ENCODE results near the gene POLR3A. TPM values are rescaled to one million over a fixed set of nuclear protein-coding genes. Genes with fewer than 3 reads are reported as not detected.

Gene POLR3A
- total RNA-seq, 2 donors from 2014 or later: 11.2 to 16.9 TPM

GRCh38 chr10:77932016-77932715 is 97.1 kb downstream of the POLR3A start:
- intact Hi-C loops (cut with DNase I, micrococcal nuclease): no loop called here
- ATAC-seq: no peak
- DNase-seq: no peak

- no peak for DNase-seq
- intact Hi-C loops (cut with DNase I, micrococcal nuclease): loop anchor here in 1 of 2 donors (10.0 kb wide), 1 partner anchor 83 kb away; no protein-coding TSS in a partner anchor
- no peak for ATAC-seq
These were observed 101.7 kb downstream of the POLR3A start for GRCh38 chr10:77927402-77928246.

GRCh38 chr10:77926566-77927401 is 102.5 kb downstream of the POLR3A start, which contains the start of gene DLG5:
Gene DLG5 (minus strand): TSS chr10:77926755. CDS start chr10:77926520, 235 bp downstream.
- intact Hi-C loops (cut with DNase I, micrococcal nuclease): loop anchor here in 1 of 2 donors (10.0 kb wide), 1 partner anchor 82 kb away; no protein-coding TSS in a partner anchor

GRCh38 chr10:77925795-77926565 is 103.3 kb downstream of the POLR3A start:
- peak; percentile 76 for ATAC-seq
- peak; percentile 58 to 73 for DNase-seq
- intact Hi-C loops (cut with DNase I, micrococcal nuclease): loop anchor here in 1 of 2 donors (10.0 kb wide), 1 partner anchor 81 kb away; no protein-coding TSS in a partner anchor

More at GRCh38 chr10:77926566-77927401, 102.5 kb downstream of the POLR3A start, which contains the start of gene DLG5:
- ATAC-seq: peak; percentile 88
- DNase-seq: peak; percentile 73 to 79

- DNase-seq (no peak), ATAC-seq (peak; percentile 38)
- intact Hi-C loops (cut with DNase I, micrococcal nuclease): loop anchor here in 1 of 2 donors (10.0 kb wide), 1 partner anchor 81 kb away; no protein-coding TSS in a partner anchor
These were observed 103.9 kb downstream of the POLR3A start for GRCh38 chr10:77925410-77925794.

- no peak for DNase-seq
- intact Hi-C loops (cut with DNase I, micrococcal nuclease): loop anchor here in 1 of 2 donors (10.0 kb wide), 1 partner anchor 78 kb away; no protein-coding TSS in a partner anchor
- ATAC-seq: no peak
These were observed 106.6 kb downstream of the POLR3A start for GRCh38 chr10:77922566-77923179.

- intact Hi-C loops (cut with DNase I, micrococcal nuclease): loop anchor here in 1 of 2 donors (10.0 kb wide), 1 partner anchor 77 kb away; no protein-coding TSS in a partner anchor
- ATAC-seq: no peak
These were observed 107.3 kb downstream of the POLR3A start for GRCh38 chr10:77922055-77922454.

GRCh38 chr10:77921395-77921794 is 107.9 kb downstream of the POLR3A start:
- ATAC-seq (no peak), DNase-seq (no peak)
- intact Hi-C loops (cut with DNase I, micrococcal nuclease): loop anchor here in 1 of 2 donors (10.0 kb wide), 1 partner anchor 77 kb away; no protein-coding TSS in a partner anchor

More at GRCh38 chr10:77922055-77922454, 107.3 kb downstream of the POLR3A start:
- DNase-seq: no peak

- DNase-seq: no peak
- ATAC-seq: no peak
- intact Hi-C loops (cut with DNase I, micrococcal nuclease): loop anchor here in 1 of 2 donors (10.0 kb wide), 1 partner anchor 76 kb away; no protein-coding TSS in a partner anchor
These were observed 108.8 kb downstream of the POLR3A start for GRCh38 chr10:77920495-77920894.

- intact Hi-C loops (cut with DNase I, micrococcal nuclease): loop anchor here in 1 of 2 donors (10.0 kb wide), 1 partner anchor 75 kb away; no protein-coding TSS in a partner anchor
- DNase-seq (no peak), ATAC-seq (peak; percentile 26)
These were observed 109.6 kb downstream of the POLR3A start for GRCh38 chr10:77919713-77920108.

Other genes with a start within 250 kb of the POLR3A start
- 10 to 100 TPM; 26.0 to 36.7 TPM for gene DLG5, start 102.8 kb downstream of the POLR3A start, total RNA-seq
- 1,000 to 10,000 TPM; 1,176 to 1,208 TPM for gene RPS24, start 4.3 kb upstream of the POLR3A start, total RNA-seq